Fibroblast of villous mesenchyme (primary cell): ENCODE data around the gene ZNF205. TPM values are rescaled to one million over a fixed set of nuclear protein-coding genes. Genes with fewer than 3 reads are reported as not detected.
"Not testable (repeated sequence)": the region's sequence is repeated elsewhere in the genome, so short reads cannot be mapped to it uniquely, and the experiment has no call there.

ENCODE experiments used
- DNase-seq: peaks from one replicate; pipeline ENCODE4 v3.0.0-alpha.2; 2010; ENCODE audit warnings: low read depth
- H3K4me3 ChIP-seq: 2 replicates; pipeline ENCODE4 v1.5.1; 2011; ENCODE audit warnings: low read depth, mild to moderate bottlenecking, low read length
- CTCF ChIP-seq: IDR thresholded peaks from 2 replicates; pipeline ENCODE4 v1.5.1; 2012; ENCODE audit warnings: low read depth, mild to moderate bottlenecking, low read length; ENCODE audit not compliant: insufficient read depth
- total RNA-seq: library from RNA; depleted of rRNA; stranded (reverse); fragments of >200 nt; gene quantifications from 2 replicates; pipeline ENCODE4 v1.2.3, GENCODE V29; 2012

The ZNF205 gene
- total RNA-seq, 1 donor = 14.2 TPM

- peak; percentile 98 for DNase-seq
- peak within 1 kb of the TSS; percentile 99 for H3K4me3 ChIP-seq
- no peak for TF ChIP-seq CTCF
Observed at GRCh38 chr16:3134338-3135125, 22.1 kb downstream of the ZNF205 start, which contains the start of gene ZNF213. TSS of gene ZNF213 (plus strand) at chr16:3135029. CDS start at chr16:3137281, 2,252 bp downstream.

DNA sequence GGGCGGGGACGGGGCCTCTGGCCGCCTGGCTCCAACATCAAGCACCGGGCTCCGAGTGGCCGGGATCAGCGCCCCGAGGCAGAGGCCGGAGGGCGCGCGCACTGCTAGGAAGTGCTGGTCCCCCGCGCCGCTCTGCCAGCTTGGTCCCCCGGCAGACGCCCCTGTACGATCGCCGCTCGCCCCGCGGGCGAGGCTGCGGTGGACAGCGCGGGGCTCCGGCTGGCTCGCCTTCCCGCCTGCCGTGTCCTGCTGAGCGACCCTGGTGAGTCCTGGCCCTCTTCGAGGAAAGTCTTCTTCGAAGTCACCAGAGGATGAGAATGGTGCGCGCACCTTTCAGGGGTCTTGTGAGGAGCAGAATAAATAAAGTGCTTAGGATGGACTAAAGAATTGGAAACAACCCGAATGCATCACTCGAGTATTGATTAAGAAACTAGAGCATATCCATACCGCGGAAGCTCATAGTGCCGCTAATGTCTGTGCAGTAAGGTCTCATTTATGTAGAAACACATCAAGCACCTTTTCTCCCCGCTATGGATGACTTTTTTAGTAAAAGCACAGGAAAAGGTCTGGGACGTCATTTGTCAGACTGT is 22.8 kb downstream of the ZNF205 start:
- peak overlapping the region; percentile 79 for H3K4me3 ChIP-seq
- no peak for TF ChIP-seq CTCF
- no peak for DNase-seq

DNA sequence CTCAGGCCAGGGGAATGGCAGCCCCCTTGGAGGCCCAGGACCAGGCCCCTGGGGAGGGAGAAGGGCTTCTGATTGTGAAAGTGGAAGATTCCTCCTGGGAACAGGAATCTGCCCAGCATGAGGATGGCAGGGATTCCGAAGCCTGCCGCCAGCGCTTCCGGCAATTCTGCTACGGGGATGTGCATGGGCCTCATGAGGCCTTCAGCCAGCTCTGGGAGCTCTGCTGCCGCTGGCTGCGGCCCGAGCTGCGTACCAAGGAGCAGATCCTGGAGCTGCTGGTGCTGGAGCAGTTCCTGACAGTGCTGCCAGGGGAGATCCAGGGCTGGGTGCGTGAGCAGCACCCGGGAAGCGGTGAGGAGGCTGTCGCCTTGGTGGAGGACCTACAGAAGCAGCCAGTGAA is 24.9 kb downstream of the ZNF205 start:
- no peak for DNase-seq
- TF ChIP-seq CTCF = no peak
- no peak overlapping the region for H3K4me3 ChIP-seq

GRCh38 chr16:3138342-3138741 is 26.0 kb downstream of the ZNF205 start:
- no peak overlapping the region for H3K4me3 ChIP-seq
- TF ChIP-seq CTCF = no peak
- no peak for DNase-seq

- DNase-seq = no peak
- no peak overlapping the region for H3K4me3 ChIP-seq
- TF ChIP-seq CTCF = no peak
Observed at GRCh38 chr16:3138823-3139426, 26.5 kb downstream of the ZNF205 start.

DNA sequence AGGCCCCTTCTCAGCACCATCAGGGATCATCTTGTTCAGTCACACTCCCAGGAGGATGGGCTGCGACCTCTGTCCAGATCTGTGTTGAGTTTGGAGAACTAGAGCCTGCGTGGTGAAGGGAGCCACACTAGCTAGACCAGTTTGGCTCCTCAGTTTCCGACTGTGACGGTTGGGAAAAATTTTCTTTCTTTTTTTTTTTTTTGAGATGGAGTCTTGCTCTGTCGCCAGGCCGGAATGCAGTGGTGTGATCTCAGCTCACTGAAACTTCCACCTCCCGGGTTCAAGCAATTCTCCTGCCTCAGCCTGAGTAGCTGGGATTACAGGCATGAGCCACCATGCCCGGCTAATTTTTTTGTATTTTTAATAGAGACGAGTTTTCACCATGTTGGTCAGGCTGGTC is 27.2 kb downstream of the ZNF205 start:
- H3K4me3 ChIP-seq, DNase-seq: not testable (repeated sequence)
